GM13976 (cell line): ENCODE measurements around the gene RSRC1.
A peak's percentile ranks its signal among the peaks of the same experiment; 100 is the strongest.

Experiments
- DNase-seq: peaks from one replicate; pipeline ENCODE4 v3.0.0; 2012; ENCODE audit warnings: low spot score
- in situ Hi-C: fragments of 300-500 bp; cut with MboI; formaldehyde crosslinking; loops from one replicate; pipeline ENCODE4 v1.12.0; 2022; ENCODE audit warnings: low sequenced_read_pairs, mixed read lengths, inconsistent platforms; ENCODE audit not compliant: unreplicated experiment
- TF ChIP-seq, protein P1 (sequence below): IDR thresholded peaks from 2 replicates; pipeline ENCODE4 v1.5.1; 2012; ENCODE audit warnings: borderline replicate concordance, mild to moderate bottlenecking; ENCODE audit not compliant: insufficient read depth; ENCODE audit errors: extremely low read depth, missing control alignments, control extremely low read depth

The RSRC1 gene

DNA sequence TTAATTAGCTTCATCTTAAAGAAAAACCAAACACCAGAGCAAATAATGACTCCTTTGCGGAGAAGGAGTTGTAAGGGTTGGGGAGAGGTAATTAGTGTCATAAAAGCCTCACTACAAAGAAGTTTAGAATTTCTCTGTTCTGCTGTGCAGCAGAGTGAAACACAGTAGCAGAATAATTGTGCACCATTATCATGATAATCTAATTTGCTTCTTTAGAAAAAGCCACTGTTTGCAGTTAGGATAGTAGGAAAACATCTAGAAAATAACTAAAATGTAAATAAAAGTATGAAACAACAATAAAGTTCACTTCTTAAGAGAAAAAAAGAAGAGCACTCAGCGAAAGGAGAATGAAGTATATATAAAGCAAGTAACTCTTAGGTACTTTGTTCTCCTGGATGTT lies 9.2 kb upstream of the RSRC1 start:
- no peak for DNase-seq
- TF ChIP-seq, protein P1, sequence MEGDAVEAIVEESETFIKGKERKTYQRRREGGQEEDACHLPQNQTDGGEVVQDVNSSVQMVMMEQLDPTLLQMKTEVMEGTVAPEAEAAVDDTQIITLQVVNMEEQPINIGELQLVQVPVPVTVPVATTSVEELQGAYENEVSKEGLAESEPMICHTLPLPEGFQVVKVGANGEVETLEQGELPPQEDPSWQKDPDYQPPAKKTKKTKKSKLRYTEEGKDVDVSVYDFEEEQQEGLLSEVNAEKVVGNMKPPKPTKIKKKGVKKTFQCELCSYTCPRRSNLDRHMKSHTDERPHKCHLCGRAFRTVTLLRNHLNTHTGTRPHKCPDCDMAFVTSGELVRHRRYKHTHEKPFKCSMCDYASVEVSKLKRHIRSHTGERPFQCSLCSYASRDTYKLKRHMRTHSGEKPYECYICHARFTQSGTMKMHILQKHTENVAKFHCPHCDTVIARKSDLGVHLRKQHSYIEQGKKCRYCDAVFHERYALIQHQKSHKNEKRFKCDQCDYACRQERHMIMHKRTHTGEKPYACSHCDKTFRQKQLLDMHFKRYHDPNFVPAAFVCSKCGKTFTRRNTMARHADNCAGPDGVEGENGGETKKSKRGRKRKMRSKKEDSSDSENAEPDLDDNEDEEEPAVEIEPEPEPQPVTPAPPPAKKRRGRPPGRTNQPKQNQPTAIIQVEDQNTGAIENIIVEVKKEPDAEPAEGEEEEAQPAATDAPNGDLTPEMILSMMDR: no peak
- in situ Hi-C loops: loop anchor here (10.0 to 25.0 kb wide), 2 partner anchors 212 to 334 kb away; no protein-coding TSS in a partner anchor

DNA sequence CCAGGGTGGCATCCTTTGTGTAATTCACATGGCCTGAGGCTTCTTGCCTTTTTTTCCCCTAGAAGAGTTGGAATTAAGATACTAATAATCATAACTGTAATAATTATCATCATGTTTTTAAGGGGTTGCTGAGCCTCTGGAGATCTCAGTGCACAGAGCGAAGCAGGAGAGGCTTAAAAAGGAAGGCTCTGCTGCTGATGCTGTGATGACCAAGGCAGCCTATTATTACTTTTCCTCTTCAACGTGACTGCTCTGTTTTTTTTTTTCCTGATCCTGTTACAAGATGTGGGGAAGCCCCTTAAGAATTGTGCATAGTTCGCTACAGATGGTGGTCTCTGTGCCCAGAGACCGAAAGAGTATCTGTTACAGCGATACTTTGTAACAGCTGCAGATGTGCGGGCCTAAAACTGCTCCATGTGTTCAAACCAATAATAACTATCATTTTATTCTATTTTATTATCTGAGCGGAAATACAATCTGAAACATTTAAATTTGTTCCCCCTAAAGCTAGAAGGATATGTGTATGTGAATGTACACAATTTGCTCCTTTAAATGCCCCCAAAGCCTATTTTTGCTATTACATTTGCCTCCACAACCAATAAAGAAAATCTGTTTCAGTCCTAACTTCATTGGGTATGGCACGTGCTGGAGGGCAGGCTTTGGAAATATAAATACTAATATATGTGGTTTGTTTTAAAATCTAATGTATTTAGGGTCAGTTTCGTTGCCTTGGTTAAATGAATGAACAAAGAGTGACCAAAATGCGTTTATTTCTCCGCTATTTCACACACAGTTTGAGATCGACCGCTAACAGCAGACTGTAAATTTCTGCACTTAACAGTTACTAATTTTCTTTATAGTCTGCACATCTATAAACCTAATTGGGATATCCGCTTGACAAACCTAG lies 8.3 kb upstream of the RSRC1 start:
- in situ Hi-C loops: loop anchor here (10.0 to 25.0 kb wide), 2 partner anchors 211 to 333 kb away; no protein-coding TSS in a partner anchor
- TF ChIP-seq, protein P1: no peak
- no peak for DNase-seq

DNA sequence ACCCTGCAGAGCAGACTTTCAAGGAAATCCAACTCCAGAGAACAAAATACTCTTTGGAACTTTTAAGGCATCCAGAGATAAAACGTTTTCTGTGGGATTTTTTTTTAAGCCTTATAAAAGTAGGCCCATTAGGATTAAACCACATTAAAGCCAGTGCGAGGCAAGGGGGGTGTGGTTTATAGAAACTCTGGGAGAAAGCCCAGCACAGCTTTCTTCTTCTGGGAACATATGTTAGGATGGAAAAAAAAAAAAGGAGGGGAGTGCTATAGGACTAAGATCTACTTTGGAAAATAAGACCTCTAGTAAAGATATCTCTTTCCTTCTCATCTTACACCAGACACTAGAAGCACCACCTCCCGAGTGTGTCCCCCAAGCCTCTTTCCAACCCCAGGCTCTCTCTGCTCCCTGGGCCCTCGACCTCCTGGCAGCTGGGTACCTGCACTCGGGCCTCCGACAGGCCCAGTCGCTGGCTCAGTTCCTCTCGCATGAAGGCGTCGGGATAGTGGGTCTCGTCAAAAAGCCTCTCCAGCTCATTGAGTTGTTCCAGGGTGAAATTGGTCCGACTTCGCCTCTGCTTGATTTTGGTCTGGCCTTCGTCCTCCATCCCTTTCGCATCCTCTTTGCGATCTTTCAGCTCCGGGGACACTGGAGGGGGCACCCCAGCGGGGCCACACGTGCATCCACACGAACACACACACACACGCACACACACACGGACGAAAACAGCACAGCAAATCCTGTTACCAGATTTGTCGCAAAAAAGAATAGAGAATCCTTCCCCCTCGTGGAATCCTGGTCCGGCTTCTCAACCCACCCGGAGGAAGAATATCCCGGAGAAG lies 7.4 kb upstream of the RSRC1 start:
- TF ChIP-seq, protein P1: no peak
- in situ Hi-C loops: loop anchor here (10.0 to 25.0 kb wide), 2 partner anchors 210 to 332 kb away; no protein-coding TSS in a partner anchor
- no peak for DNase-seq

DNA sequence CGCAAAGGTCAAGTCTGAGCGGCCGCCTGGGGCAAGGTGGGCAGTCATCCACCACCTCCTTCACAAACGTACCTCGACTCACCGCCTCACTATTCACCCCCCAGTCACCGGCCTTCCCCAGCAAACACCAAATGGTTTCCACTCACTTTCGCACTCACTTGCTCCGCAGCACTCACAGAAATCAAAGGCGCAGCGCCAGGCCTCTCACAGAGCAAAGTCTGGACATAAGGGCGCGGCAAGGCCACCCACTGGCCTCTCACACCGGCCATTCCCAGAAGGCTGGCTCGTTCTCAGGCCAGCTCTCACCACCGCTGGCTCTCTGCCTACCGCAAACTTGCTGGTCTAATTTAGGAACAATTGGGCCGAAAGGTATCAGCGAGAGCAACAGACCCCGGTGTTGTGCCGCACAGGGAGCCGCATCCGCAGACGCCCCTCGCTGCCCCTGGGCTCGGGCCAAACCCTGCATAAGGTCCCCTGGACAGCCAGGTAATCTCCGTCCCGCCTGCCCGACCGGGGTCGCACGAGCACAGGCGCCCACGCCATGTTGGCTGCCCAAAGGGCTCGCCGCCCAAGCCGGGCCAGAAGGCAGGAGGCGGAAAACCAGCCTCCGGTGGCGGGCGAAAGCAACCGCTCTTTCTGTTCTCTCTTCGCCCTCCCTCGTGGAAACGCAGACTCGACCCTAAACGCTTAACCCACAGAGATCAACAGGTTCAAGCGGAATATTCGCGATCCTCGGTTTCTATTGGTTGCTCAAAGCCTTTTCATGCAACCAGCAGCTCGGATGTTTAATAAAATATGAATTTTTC lies 6.6 kb upstream of the RSRC1 start:
- DNase-seq: peak; percentile 50
- TF ChIP-seq, protein P1: no peak
- in situ Hi-C loops: loop anchor here (10.0 to 25.0 kb wide), 2 partner anchors 209 to 332 kb away; no protein-coding TSS in a partner anchor

DNA sequence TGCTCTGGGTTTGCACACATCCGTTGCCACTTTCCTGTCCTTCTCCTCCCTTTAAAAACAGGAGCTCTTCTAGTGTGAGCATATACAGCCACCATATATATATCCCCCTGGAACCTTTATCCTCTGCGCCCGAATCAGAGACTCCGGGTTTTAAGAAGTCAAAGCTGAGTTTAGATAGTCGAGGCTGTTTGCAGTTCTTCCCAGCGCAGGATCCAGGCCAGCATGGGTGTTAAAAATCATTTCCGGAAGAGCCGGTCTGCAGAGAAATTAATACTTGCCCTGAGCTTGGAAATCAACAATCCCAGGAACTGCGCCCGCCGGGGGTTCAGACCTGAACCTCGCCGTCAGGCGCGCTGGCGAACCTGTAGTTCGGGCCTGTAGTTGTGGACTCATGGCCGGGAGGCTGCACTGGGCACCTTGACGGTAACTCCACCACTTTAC lies 6.0 kb upstream of the RSRC1 start:
- DNase-seq: no peak

More for the DNA sequence above, 6.0 kb upstream of the RSRC1 start:
- TF ChIP-seq, protein P1: no peak
- in situ Hi-C loops: loop anchor here (10.0 to 25.0 kb wide), 2 partner anchors 208 to 331 kb away; no protein-coding TSS in a partner anchor
